Measurements from ENCODE around the gene RPL10A.

RPL10A gene

DNA sequence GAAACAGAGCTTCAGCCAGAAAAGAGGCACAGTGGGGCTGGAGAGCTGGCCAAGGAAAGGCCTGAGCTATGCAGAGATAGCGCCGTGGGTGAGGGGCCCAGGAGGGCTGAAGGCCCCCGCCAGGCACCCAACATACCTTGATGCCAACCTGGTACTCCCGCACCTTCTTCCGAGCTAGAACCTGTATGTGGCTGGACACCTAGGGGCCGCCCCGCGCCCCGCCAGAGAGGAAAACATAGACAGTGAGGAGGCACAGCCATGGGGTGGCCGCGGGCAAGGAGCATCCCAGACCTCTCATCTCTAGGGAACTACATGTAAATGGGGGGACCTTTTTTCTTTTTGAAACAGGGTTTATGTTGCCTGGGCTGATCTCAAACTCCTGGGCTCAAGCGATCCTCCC lies 12.0 kb downstream of the RPL10A start:
- no peaks in the 10 kb centered on the region for H3K9me3 ChIP-seq
- no peak for DNase-seq
- no peaks in the 10 kb centered on the region for H3K27me3 ChIP-seq
- H3K4me1 ChIP-seq = no peaks in the 10 kb centered on the region; the same call in 1 of the 2 replicates
- H3K36me3 ChIP-seq = peaks cover 4% of the 10 kb centered on the region
- TF ChIP-seq CTCF (IDR thresholded peaks at IDR 0.05; ENCODE audit: low read depth, low read length) = no peak
- H3K4me3 ChIP-seq (ENCODE audit: low read depth, low read length) = no peak overlapping the region

- Histone ChIP-seq H3K4me3 (ENCODE audit: low read depth, low read length) (no peak overlapping the region), H3K4me1 (no peaks in the 10 kb centered on the region), H3K9me3 (no peaks in the 10 kb centered on the region), H3K36me3 (no peaks in the 10 kb centered on the region), H3K27me3 (no peaks in the 10 kb centered on the region)
- no peak for TF ChIP-seq CTCF (IDR thresholded peaks at IDR 0.05; ENCODE audit: low read depth, low read length)
- no peak for DNase-seq
Measured at GRCh38 chr6:35481226-35481625, 13.0 kb downstream of the RPL10A start.

- no peaks in the 10 kb centered on the region for H3K27me3 ChIP-seq
- no peak overlapping the region for H3K4me3 ChIP-seq (ENCODE audit: low read depth, low read length)
- no peaks in the 10 kb centered on the region for H3K36me3 ChIP-seq
- peaks cover 3% of the 10 kb centered on the region; the same call in 1 of the 2 replicates for H3K4me1 ChIP-seq
- H3K9me3 ChIP-seq = no peaks in the 10 kb centered on the region
- DNase-seq = no peak
- no peak for TF ChIP-seq CTCF (IDR thresholded peaks at IDR 0.05; ENCODE audit: low read depth, low read length)
Measured at GRCh38 chr6:35483062-35483461, 14.9 kb downstream of the RPL10A start.

GRCh38 chr6:35483490-35483889 lies 15.3 kb downstream of the RPL10A start:
- no peaks in the 10 kb centered on the region for H3K27me3 ChIP-seq
- H3K9me3 ChIP-seq = no peaks in the 10 kb centered on the region
- no peak for TF ChIP-seq CTCF (IDR thresholded peaks at IDR 0.05; ENCODE audit: low read depth, low read length)

GRCh38 chr6:35483893-35484645 lies 15.9 kb downstream of the RPL10A start:
- no peak overlapping the region for H3K4me3 ChIP-seq (ENCODE audit: low read depth, low read length)
- TF ChIP-seq CTCF (IDR thresholded peaks at IDR 0.05; ENCODE audit: low read depth, low read length) = no peak
- no peaks in the 10 kb centered on the region for H3K27me3 ChIP-seq
- H3K9me3 ChIP-seq = no peaks in the 10 kb centered on the region
- no peak for DNase-seq
- peaks cover 7% of the 10 kb centered on the region for H3K4me1 ChIP-seq
- no peaks in the 10 kb centered on the region for H3K36me3 ChIP-seq

More at GRCh38 chr6:35483490-35483889, 15.3 kb downstream of the RPL10A start:
- peaks cover 7% of the 10 kb centered on the region; the same call in 1 of the 2 replicates for H3K4me1 ChIP-seq
- H3K36me3 ChIP-seq = no peaks in the 10 kb centered on the region
- DNase-seq = no peak
- H3K4me3 ChIP-seq (ENCODE audit: low read depth, low read length) = no peak overlapping the region

- no peak overlapping the region for H3K4me3 ChIP-seq (ENCODE audit: low read depth, low read length)
- no peaks in the 10 kb centered on the region for H3K36me3 ChIP-seq
- H3K4me1 ChIP-seq = peaks cover 7% of the 10 kb centered on the region
- TF ChIP-seq CTCF (IDR thresholded peaks at IDR 0.05; ENCODE audit: low read depth, low read length) = no peak
- DNase-seq = no peak
- H3K9me3 ChIP-seq = no peaks in the 10 kb centered on the region
- H3K27me3 ChIP-seq = no peaks in the 10 kb centered on the region
Measured at GRCh38 chr6:35484921-35485392, 16.8 kb downstream of the RPL10A start.
